ENCODE data around the gene INO80.
"Not testable (repeated sequence)": the region's sequence is repeated elsewhere in the genome, so short reads cannot be mapped to it uniquely, and the experiment has no call there.

Gene INO80

GRCh38 chr15:41115161-41115651, 874 bp downstream of the INO80 start:
- DNase-seq = no peak

GRCh38 chr15:41106947-41107346, 9.1 kb downstream of the INO80 start:
- DNase-seq = no peak

GRCh38 chr15:41105348-41106334, 10.4 kb downstream of the INO80 start:
- no peak for DNase-seq

GRCh38 chr15:41104234-41104633, 11.8 kb downstream of the INO80 start:
- no peak for DNase-seq

GRCh38 chr15:41102854-41103253, 13.2 kb downstream of the INO80 start:
- no peak for DNase-seq

- DNase-seq = no peak
Observed at GRCh38 chr15:41096178-41096577, 19.9 kb downstream of the INO80 start.

- DNase-seq = no peak
Observed at GRCh38 chr15:41085029-41085428, 31.1 kb downstream of the INO80 start.

- no peak for DNase-seq
Observed at GRCh38 chr15:41080144-41080543, 35.9 kb downstream of the INO80 start.

GRCh38 chr15:41079717-41080116, 36.4 kb downstream of the INO80 start:
- no peak for DNase-seq

- not testable (repeated sequence) for DNase-seq
Observed at GRCh38 chr15:41078879-41079278, 37.2 kb downstream of the INO80 start.

GRCh38 chr15:41078125-41078524, 38.0 kb downstream of the INO80 start:
- DNase-seq = no peak

GRCh38 chr15:41073028-41073427, 43.1 kb downstream of the INO80 start:
- DNase-seq = no peak

GRCh38 chr15:41072013-41072412, 44.1 kb downstream of the INO80 start:
- DNase-seq = no peak

GRCh38 chr15:41066516-41066915, 49.6 kb downstream of the INO80 start:
- DNase-seq = no peak

GRCh38 chr15:41061667-41062066, 54.4 kb downstream of the INO80 start:
- no peak for DNase-seq

- DNase-seq = no peak
Observed at GRCh38 chr15:41060505-41060904, 55.6 kb downstream of the INO80 start.

- no peak for DNase-seq
Observed at GRCh38 chr15:41056810-41057209, 59.3 kb downstream of the INO80 start.

- DNase-seq = no peak
Observed at GRCh38 chr15:41055706-41056105, 60.4 kb downstream of the INO80 start.

- no peak for DNase-seq
Observed at GRCh38 chr15:41051139-41051538, 64.9 kb downstream of the INO80 start.

- no peak for DNase-seq
Observed at GRCh38 chr15:41048852-41049251, 67.2 kb downstream of the INO80 start.

- no peak for DNase-seq
Observed at GRCh38 chr15:41048397-41048796, 67.7 kb downstream of the INO80 start.

GRCh38 chr15:41047474-41047873, 68.6 kb downstream of the INO80 start:
- no peak for DNase-seq

GRCh38 chr15:41043276-41043951, 72.7 kb downstream of the INO80 start:
- DNase-seq = no peak

GRCh38 chr15:41042851-41043250, 73.2 kb downstream of the INO80 start:
- DNase-seq = no peak

All from NCI-H2081 treated with DMSO at 0.1 percent for 48 hours (cell line).